Cardiac muscle cell (in vitro differentiated cells and primary cell): Measurements from ENCODE around the gene PNPLA7. TPM values are rescaled to one million over a fixed set of nuclear protein-coding genes. Genes with fewer than 3 reads are reported as not detected.
"Not testable (repeated sequence)": the region's sequence is repeated elsewhere in the genome, so short reads cannot be mapped to it uniquely, and the experiment has no call there.

Experiments used
- DNase-seq, 2 donors: peaks; one replicate each; pipeline versions ENCODE4 v3.0.0 to v3.0.0-alpha.2; 2010 to 2017; ENCODE audit warnings: low read depth in 1 of 2, low spot score in 1 of 2
- H3K27ac ChIP-seq: fragments of 200-600 bp; sonication (generic); 2 replicates; pipeline ENCODE4 v1.5.1; 2016
- H3K27me3 ChIP-seq: fragments of 200-600 bp; sonication (generic); 2 replicates; pipeline ENCODE4 v1.6.0; 2016; ENCODE audit warnings: control low read depth
- H3K36me3 ChIP-seq: fragments of 200-600 bp; sonication (generic); 2 replicates; pipeline ENCODE4 v1.5.1; 2016; ENCODE audit warnings: control low read depth
- H3K4me1 ChIP-seq: fragments of 200-600 bp; sonication (generic); 2 replicates; pipeline ENCODE4 v1.8.1; 2017; ENCODE audit warnings: low read depth, mild to moderate bottlenecking, mixed run types
- H3K4me3 ChIP-seq: fragments of 200-600 bp; sonication (generic); 2 replicates; pipeline ENCODE4 v1.5.1; 2016; ENCODE audit warnings: mild to moderate bottlenecking
- H3K9me3 ChIP-seq: fragments of 200-600 bp; sonication (generic); 2 replicates; pipeline ENCODE4 v1.5.1; 2017; ENCODE audit warnings: low read depth, mild to moderate bottlenecking, control low read depth
- polyA plus RNA-seq: library from polyadenylated mRNA; unstranded; fragments of >200 nt; fragmentation: Nextera tagmentation; extraction: Ambion mirVana; gene quantifications from 2 replicates; pipeline ENCODE4 v1.2.1, GENCODE V29; 2016
- total RNA-seq: library from RNA; depleted of rRNA; stranded (reverse); fragments of >200 nt; gene quantifications from 2 replicates; pipeline ENCODE4 v1.2.3, GENCODE V29; 2016
- TF ChIP-seq, protein P1 (sequence below): IDR thresholded peaks from 2 replicates; pipeline ENCODE4 v1.5.1; 2012; ENCODE audit warnings: low read depth, mild to moderate bottlenecking, low read length

The PNPLA7 gene
- total and polyA plus RNA-seq, 2 experiments from 2014 or later = 1.4 to 3.6 TPM

DNA sequence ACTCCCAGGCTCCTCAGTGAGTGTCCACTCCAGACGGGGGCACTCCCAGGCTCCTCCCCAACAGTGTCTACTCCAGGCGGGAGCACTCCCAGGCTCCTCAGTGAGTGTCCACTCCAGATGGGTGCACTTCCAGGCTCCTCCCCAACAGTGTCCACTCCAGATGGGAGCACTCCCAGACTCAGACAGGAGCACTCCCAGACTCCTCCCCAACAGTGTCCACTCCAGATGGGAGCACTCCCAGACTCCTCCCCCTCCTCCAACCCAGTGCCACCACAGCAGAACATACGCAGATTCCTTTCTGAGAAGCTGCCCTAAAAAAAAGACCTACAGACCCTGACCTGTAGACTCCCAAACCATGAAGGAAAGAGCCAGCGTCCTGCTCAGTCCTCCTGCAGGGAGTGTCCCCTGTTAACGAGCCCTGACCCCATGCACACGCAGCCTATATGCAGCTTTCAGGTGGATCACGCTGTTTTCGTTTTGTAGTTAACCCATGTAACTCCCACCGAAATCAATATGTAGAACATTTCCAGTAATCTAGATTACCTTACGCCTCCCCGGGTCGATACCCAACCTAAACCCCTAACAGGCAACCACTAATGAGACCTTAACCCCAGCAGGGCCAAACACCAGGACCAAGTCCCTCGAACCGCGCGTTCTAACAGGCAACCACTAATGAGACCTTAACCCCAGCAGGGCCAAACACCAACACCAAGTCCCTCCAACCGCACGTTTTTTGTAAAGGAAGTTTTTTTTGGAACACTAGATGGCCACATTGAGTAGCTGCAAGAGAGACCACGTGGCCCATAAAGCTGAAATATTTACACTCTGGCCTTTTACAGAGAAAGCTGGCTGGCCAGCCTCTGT, 15.7 kb downstream of the PNPLA7 start:
- no peaks in the 10 kb centered on the region for H3K36me3 ChIP-seq

DNA sequence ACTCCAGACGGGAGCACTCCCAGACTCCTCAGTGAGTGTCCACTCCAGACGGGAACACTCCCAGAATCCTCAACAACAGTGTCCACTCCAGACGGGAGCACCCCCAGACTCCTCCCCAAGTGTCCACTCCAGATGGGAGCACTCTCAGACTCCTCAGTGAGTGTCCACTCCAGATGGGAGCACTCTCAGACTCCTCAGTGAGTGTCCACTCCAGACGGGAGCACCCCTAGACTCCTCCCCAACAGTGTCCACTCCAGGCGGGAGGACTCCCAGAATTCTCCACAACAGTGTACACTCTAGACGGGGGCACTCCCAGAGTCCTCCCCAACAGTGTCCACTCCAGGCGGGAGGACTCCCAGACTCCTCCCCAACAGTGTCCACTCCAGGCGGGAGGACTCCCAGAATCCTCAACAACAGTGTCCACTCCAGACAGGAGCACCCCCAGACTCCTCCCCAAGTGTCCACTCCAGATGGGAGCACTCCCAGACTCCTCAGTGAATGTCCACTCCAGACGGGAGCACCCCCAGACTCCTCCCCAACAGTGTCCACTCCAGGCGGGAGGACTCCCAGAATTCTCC, 17.2 kb downstream of the PNPLA7 start:
- not testable (repeated sequence) for H3K9me3 ChIP-seq, DNase-seq, H3K36me3 ChIP-seq, H3K27me3 ChIP-seq, H3K4me3 ChIP-seq, H3K27ac ChIP-seq, H3K4me1 ChIP-seq

More for the DNA sequence above, 15.7 kb downstream of the PNPLA7 start:
- Histone ChIP-seq H3K27me3 (no peaks in the 10 kb centered on the region), H3K9me3 (no peaks in the 10 kb centered on the region), H3K4me3 (no peak overlapping the region), H3K4me1 (peaks cover 3% of the 10 kb centered on the region), H3K27ac (peak overlapping the region; percentile 61)
- TF ChIP-seq, protein P1, sequence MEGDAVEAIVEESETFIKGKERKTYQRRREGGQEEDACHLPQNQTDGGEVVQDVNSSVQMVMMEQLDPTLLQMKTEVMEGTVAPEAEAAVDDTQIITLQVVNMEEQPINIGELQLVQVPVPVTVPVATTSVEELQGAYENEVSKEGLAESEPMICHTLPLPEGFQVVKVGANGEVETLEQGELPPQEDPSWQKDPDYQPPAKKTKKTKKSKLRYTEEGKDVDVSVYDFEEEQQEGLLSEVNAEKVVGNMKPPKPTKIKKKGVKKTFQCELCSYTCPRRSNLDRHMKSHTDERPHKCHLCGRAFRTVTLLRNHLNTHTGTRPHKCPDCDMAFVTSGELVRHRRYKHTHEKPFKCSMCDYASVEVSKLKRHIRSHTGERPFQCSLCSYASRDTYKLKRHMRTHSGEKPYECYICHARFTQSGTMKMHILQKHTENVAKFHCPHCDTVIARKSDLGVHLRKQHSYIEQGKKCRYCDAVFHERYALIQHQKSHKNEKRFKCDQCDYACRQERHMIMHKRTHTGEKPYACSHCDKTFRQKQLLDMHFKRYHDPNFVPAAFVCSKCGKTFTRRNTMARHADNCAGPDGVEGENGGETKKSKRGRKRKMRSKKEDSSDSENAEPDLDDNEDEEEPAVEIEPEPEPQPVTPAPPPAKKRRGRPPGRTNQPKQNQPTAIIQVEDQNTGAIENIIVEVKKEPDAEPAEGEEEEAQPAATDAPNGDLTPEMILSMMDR = peak; percentile 77
- DNase-seq = peak; percentile 72 to 75

DNA sequence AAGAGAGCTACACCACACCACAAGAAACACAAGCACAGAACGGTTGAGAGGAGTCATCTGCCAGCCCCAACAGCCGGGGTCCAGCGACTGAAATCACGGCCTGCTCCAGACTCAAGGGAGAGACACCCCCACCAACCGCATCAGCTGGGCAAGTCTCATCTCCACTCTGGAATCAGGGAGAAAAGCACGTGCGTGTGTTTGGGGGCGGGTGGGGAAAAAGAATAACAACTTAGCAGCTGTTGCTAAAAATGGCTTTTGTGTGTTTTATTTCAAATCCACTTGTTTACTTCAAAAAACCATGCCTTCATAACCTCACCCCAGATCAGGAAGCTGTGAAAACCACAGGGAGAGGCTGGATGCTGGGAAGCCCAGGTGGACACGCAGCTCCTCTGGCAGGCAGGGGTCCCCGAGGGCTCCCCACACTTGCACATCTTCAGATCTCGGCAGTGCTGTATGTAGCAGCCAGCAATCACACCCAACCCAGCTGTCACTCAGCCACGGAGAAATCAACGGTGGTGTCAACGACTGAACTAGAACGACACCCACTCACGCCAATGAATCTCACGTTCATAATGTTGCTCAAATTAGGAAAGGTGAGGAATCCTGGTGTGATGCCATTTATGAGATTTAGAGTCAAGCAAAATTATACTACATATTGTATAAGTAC, 19.0 kb downstream of the PNPLA7 start:
- Histone ChIP-seq H3K9me3 (no peaks in the 10 kb centered on the region), H3K36me3 (no peaks in the 10 kb centered on the region)
- DNase-seq = no peak

DNA sequence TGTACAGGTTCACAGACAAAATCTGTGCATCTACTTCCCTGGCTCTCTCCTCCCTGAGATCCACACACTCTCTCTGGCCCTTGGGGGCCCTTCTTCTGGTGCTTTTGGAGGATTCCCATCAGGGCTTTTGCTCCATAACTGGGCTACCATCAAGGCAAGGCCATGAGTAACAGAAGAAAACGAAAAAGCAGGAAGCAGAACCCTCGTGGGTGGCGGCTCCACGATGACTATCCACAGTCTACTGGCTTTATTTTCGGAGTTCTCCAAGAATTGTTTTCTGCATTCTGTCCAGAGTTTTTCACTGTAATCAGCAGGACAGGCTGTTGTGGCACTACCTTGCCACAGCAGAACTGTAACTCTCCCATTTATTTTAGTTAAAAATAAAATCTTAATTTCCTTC, 19.9 kb downstream of the PNPLA7 start:
- DNase-seq = no peak
- H3K4me1 ChIP-seq = peaks cover 3% of the 10 kb centered on the region
- H3K27ac ChIP-seq = no peak overlapping the region
- no peaks in the 10 kb centered on the region for H3K36me3 ChIP-seq
- H3K27me3 ChIP-seq = no peaks in the 10 kb centered on the region
- no peak overlapping the region for H3K4me3 ChIP-seq
- no peaks in the 10 kb centered on the region for H3K9me3 ChIP-seq
- TF ChIP-seq, protein P1 = no peak

More for the DNA sequence above, 19.0 kb downstream of the PNPLA7 start:
- Histone ChIP-seq H3K4me1 (peaks cover 3% of the 10 kb centered on the region), H3K27ac (no peak overlapping the region), H3K4me3 (no peak overlapping the region), H3K27me3 (no peaks in the 10 kb centered on the region)
- TF ChIP-seq, protein P1 = no peak

DNA sequence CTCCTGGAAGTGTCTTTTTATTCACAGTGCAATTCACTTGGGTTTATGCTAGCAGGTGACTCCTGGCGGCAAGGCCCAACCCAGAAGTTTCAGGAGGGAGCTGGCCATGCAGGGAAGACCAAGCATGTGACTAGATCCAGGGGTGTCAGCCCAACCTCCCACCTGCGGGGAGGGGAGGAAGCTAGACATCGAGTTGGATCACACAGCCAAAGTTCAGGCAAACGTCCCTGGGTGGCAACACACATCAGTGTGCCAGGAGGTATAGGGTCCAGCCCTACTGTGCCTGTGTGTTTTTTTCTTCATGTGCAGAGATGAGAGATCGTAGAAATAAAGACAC, 25.3 kb downstream of the PNPLA7 start:
- Histone ChIP-seq H3K27me3 (no peaks in the 10 kb centered on the region), H3K4me1 (no peaks in the 10 kb centered on the region), H3K27ac (no peak overlapping the region), H3K4me3 (no peak overlapping the region), H3K9me3 (no peaks in the 10 kb centered on the region), H3K36me3 (no peaks in the 10 kb centered on the region)
- DNase-seq = no peak
- TF ChIP-seq, protein P1 = no peak
